WTC11 (cell line): ENCODE results near the gene ZNF276.

Source experiments
- ATF1 ChIP-seq: sonication (generic); formaldehyde crosslinking; IDR thresholded peaks from 2 replicates; pipeline ENCODE4 v1.8.1; 2023; ENCODE audit warnings: mild to moderate bottlenecking, moderate library complexity, missing genetic modification reagents
- IRF2 ChIP-seq: sonication (generic); formaldehyde crosslinking; IDR thresholded peaks from 2 replicates; pipeline ENCODE4 v1.8.0; 2022; ENCODE audit warnings: low read depth, missing genetic modification reagents, borderline replicate concordance
- SMAD4 ChIP-seq: sonication (generic); formaldehyde crosslinking; IDR thresholded peaks from 2 replicates; pipeline ENCODE4 v1.8.0; 2022; ENCODE audit warnings: mild to moderate bottlenecking, missing genetic modification reagents

DNA sequence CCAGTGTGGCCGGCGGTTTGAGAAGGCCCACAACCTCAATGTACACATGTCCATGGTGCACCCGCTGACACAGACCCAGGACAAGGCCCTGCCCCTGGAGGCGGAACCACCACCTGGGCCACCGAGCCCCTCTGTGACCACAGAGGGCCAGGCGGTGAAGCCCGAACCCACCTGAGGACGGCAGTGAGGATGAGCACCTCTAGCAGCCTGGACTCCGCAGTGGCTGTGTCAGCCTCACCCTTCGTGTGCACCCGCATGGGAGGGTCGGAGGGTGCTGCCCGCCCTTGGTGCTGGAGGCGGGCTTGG is 16.7 kb downstream of the ZNF276 start:
- TF ChIP-seq ATF1 (CRISPR knock-in tag), result no peak
- no peak for TF ChIP-seq SMAD4 (CRISPR knock-in tag)
- TF ChIP-seq IRF2 (CRISPR knock-in tag), result no peak
